Muscle layer of duodenum (tissue), 2 donors: ENCODE data around the gene MICAL3.

ENCODE experiments used
- H3K27ac ChIP-seq: one replicate; pipeline ENCODE4 v1.7.0; 2013; ENCODE audit warnings: mild to moderate bottlenecking, low read length
- H3K27me3 ChIP-seq: one replicate; pipeline ENCODE4 v1.7.0; 2013; ENCODE audit warnings: low read depth, mild to moderate bottlenecking, control low read depth, low read length
- H3K36me3 ChIP-seq, 2 donors: one replicate each; pipeline ENCODE4 v1.7.0; 2013; ENCODE audit warnings: low read length in 2 of 2, control low read depth in 1 of 2, mild to moderate bottlenecking in 1 of 2; ENCODE audit not compliant: insufficient read depth in 2 of 2, control insufficient read depth in 1 of 2
- H3K4me1 ChIP-seq, 2 donors: one replicate each; pipeline ENCODE4 v1.7.0; 2013; ENCODE audit warnings: low read length in 2 of 2, mild to moderate bottlenecking in 2 of 2, control low read depth in 1 of 2, moderate library complexity in 1 of 2; ENCODE audit not compliant: insufficient read depth in 2 of 2, control insufficient read depth in 1 of 2
- H3K4me3 ChIP-seq, 2 donors: one replicate each; pipeline ENCODE4 v1.7.0; 2013; ENCODE audit warnings: low read length in 2 of 2, low read depth in 1 of 2, mild to moderate bottlenecking in 1 of 2
- H3K9me3 ChIP-seq, 2 donors: one replicate each; pipeline ENCODE4 v1.7.0; 2013; ENCODE audit warnings: low read length in 2 of 2, control low read depth in 1 of 2, mild to moderate bottlenecking in 1 of 2; ENCODE audit not compliant: control insufficient read depth in 1 of 2
- donor health status: healthy.

Gene MICAL3

DNA sequence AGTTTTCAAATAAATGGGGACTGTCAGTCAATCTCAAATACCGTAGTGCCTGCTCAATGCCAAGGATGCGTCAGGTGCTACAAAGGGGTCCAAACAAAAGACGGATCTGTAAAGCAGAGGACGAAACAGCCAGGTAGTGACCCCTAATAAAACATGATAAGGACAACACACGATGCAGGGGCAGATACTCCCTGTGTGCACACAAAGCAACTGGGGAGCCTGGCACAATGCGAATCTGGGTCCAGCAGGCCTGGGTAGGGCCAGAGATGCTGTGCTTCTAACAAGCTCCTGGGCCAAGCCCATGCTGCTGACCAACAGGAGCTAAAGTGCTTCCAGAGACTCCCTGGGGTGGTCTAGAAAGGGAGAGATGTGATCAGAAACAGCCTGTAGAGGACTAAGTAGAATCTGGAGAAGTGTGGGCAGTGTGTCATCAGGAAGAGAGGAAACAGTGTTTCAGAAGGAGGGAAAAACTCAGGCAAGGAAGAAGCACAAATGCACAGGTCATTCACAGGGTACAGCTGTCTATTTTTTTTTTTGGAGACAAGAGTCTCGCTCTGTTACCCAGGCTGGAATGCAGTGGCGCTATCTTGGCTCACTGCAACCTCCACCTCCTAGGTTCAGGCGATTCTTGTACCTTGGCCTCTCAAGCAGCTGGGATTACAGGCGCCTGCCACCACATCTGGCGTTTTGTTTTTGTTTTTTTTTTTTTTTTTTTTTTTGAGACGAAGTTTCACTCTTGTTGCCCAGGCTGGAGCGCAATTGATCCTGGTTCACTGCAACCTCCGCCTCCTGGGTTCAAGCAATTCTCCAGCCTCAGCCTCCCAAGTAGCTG lies 74.5 kb downstream of the MICAL3 start:
- Histone ChIP-seq H3K4me1 (peaks cover 3 to 30% of the 10 kb centered on the region in 2 donors), H3K36me3 (no peaks in the 10 kb centered on the region), H3K27me3 (no peaks in the 10 kb centered on the region), H3K27ac (no peak overlapping the region), H3K4me3 (no peak overlapping the region), H3K9me3 (no peaks in the 10 kb centered on the region)

- H3K4me1 ChIP-seq = peaks cover 3 to 47% of the 10 kb centered on the region in 2 donors
- H3K36me3 ChIP-seq = no peaks in the 10 kb centered on the region
- H3K4me3 ChIP-seq = no peak overlapping the region
- H3K9me3 ChIP-seq = no peaks in the 10 kb centered on the region
- no peak overlapping the region for H3K27ac ChIP-seq
- no peaks in the 10 kb centered on the region for H3K27me3 ChIP-seq
These were observed 76.3 kb downstream of the MICAL3 start for GRCh38 chr22:17948101-17948500.

- H3K4me3 ChIP-seq = no peak overlapping the region
- no peaks in the 10 kb centered on the region for H3K9me3 ChIP-seq
- no peaks in the 10 kb centered on the region for H3K27me3 ChIP-seq
- no peak overlapping the region for H3K27ac ChIP-seq
- H3K36me3 ChIP-seq = peaks cover 0 to 4% of the 10 kb centered on the region in 2 donors
- H3K4me1 ChIP-seq = peaks cover 3 to 52% of the 10 kb centered on the region in 2 donors
These were observed 77.5 kb downstream of the MICAL3 start for GRCh38 chr22:17946662-17947367.

DNA sequence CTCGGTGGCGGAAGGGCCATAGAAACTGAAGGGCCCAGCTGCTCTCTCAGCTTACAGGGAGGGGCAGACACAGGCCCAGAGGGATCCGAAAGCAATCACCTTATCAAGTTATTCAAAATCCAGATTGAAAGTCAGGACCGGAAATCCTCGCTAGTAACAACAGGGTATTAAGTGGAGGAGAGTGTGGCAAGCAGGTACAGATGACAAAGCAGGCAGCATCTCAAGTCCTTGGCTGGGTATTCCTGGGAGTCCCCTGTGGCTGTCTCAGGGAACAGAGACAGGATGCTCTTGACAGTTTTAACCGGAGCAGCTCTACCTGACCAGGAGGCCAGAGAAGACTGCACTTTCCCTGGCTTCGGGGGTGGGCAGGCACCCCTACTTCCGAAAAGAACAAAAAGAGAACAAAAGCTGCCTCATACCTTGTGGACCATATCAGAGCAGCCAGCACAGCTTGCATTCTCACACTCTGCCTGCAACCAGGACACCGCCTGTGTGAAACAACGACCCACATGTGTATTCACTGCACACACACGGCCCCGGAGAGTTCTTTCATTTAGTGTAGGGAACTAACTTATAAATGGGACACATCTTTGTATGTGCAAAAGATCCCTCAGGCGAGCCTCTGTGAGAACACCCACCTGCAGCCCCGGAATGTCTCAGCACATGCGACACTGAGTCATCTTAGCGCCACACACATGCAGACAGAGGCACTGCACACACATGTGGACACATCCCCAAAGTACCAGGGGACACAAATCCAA lies 78.3 kb downstream of the MICAL3 start:
- Histone ChIP-seq H3K36me3 (peaks cover 0 to 4% of the 10 kb centered on the region in 2 donors), H3K4me1 (peaks cover 3 to 54% of the 10 kb centered on the region in 2 donors), H3K4me3 (no peak overlapping the region), H3K27ac (no peak overlapping the region), H3K27me3 (no peaks in the 10 kb centered on the region), H3K9me3 (no peaks in the 10 kb centered on the region)

DNA sequence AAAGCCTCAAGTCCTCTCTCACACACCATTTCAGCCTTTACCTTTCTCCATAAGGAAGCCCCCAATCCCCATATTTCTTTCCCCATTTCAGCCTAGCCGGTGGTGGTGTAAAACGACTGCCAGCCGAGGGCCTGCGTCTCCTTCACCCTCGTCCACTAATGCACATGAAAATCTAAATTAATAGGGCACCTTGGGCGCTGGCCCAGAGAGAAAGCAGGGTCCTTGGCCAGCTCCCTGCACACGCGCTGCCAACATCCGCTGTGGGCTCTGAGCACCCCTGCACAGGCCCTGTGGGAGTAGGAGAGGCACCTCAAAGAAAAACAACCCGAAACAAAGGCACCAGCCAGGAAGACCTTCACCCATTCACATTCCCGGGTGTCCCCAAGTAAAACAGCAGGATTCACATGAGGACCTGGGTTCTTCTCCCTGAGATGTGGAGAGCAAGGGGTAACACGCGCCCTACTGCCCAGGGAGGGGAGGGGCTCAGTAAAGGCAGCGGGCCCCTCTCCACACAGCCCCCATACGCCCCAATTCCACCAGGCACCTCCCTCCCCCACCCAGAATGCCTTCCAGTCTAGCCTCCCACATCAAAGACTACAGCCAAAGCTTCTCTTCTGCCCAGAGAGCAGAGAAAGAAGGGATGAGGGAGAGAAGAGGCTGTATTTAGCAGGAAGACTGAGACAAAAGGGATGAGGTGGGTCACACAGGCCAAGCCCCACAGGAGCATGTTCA lies 79.0 kb downstream of the MICAL3 start:
- Histone ChIP-seq H3K36me3 (peaks cover 0 to 4% of the 10 kb centered on the region in 2 donors), H3K27ac (no peak overlapping the region), H3K27me3 (no peaks in the 10 kb centered on the region), H3K9me3 (no peaks in the 10 kb centered on the region), H3K4me3 (no peak overlapping the region), H3K4me1 (peaks cover 3 to 48% of the 10 kb centered on the region in 2 donors)

GRCh38 chr22:17944256-17944655 lies 80.1 kb downstream of the MICAL3 start:
- H3K9me3 ChIP-seq = no peaks in the 10 kb centered on the region
- H3K4me3 ChIP-seq = no peak overlapping the region
- H3K27ac ChIP-seq = peak overlapping the region; percentile 39
- H3K27me3 ChIP-seq = no peaks in the 10 kb centered on the region
- peaks cover 0 to 4% of the 10 kb centered on the region in 2 donors for H3K36me3 ChIP-seq
- H3K4me1 ChIP-seq = peaks cover 3 to 50% of the 10 kb centered on the region in 2 donors

DNA sequence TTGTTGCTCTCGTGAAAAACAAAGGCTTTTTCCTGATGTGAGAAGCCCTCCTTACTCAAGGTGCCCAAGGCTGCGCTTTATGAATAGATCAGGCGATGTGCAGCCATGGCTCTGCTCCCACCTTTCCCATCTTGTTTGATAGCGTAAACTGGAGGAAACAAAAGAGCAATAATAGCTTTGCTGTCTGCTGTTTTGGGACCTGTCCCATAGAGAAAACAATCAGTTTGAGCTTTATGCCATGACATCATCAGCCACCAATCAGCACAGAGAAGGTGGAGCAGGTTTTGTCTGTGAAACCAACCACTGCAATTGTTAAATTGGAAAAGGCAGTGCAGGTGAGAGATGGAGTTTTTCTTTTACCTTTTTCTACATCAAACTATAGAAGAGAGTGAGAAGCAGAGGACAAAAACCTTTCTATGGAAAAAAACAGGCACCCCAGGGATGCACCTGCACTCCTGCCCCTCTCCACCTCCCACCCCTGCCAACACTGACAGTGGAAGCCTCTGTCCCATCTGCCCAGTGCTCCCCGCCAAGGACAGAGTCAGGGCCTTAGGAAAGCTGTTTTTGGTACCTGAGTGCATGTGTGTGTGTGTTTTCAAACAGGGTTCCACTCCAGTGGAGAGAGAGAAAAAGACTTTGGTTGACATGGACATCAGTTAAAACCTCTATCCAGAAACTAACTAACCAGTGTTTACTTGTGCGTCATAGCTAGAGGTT lies 80.7 kb downstream of the MICAL3 start:
- Histone ChIP-seq H3K4me3 (no peak overlapping the region), H3K4me1 (peaks cover 4 to 55% of the 10 kb centered on the region in 2 donors), H3K9me3 (no peaks in the 10 kb centered on the region), H3K27me3 (no peaks in the 10 kb centered on the region), H3K36me3 (peaks cover 0 to 4% of the 10 kb centered on the region in 2 donors), H3K27ac (no peak overlapping the region)

DNA sequence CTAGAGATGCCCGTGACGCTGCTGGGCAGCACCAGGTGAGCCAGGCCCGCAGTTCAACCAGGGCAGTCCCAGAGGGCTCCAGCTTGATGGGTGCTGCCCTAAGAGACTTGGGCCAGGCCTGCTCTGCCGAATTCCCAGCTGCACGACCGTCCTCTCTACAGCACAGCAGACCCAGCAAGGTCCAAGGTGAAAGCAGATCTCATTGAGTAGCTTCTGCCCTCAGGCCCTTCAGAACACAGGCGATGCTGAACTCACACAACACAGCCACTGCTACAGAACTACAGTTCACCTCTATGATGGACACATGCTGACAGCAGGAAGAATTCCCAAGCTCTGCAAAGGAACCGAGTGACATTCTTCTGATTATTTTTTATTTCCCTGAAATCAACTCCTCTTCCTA lies 81.6 kb downstream of the MICAL3 start:
- H3K36me3 ChIP-seq = peaks cover 0 to 4% of the 10 kb centered on the region in 2 donors
- no peaks in the 10 kb centered on the region for H3K27me3 ChIP-seq
- no peaks in the 10 kb centered on the region for H3K9me3 ChIP-seq
- no peak overlapping the region for H3K4me3 ChIP-seq
- no peak overlapping the region for H3K27ac ChIP-seq
- H3K4me1 ChIP-seq = peaks cover 10 to 63% of the 10 kb centered on the region in 2 donors

DNA sequence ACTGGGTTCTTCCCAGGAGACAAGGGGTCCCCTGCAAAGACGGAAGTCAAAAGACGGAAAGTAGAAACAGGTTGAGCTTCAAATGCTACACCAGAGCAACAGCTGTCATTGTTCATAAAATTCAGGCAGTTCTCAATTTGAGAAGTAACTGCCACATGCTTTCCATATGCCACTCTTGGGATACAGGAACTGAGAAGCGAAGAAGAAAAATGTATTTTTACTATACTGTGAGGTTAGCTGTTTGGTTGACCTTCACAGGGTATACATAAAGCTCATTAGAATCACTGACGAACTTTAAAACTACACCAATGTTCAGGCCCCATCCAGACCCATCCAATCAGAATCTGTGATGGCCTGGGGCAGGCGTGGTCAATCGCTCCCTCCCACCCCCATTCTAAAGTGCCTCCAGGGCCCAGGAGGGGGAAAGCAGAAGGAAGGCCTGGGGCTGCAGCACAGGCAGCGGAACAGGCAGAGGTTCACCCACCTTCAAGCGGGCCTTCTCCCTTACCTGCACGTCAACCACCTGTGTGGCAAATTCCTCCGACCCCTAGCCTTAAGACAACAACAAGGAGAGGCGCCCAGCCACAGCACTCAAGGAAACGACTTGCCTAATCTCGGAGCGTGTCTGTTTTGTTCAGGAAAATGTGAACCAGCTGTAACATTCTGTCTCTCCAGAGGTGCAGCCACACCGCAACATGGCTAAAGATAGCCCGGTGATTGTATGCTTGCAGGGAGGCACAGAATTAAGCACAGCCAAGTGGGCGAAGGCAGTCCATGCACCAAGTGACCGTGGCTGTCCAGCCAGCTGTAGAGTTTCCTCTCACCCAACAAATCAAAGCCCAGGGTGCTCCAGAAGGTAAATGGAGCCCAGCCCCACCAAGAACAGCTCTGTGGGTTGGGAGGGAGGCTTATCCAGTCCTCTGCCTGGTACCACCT lies 82.6 kb downstream of the MICAL3 start:
- Histone ChIP-seq H3K36me3 (peaks cover 0 to 4% of the 10 kb centered on the region in 2 donors), H3K4me1 (peaks cover 10 to 58% of the 10 kb centered on the region in 2 donors), H3K9me3 (no peaks in the 10 kb centered on the region), H3K27me3 (no peaks in the 10 kb centered on the region), H3K27ac (no peak overlapping the region), H3K4me3 (no peak overlapping the region)
